Measurements from ENCODE around the gene NBDY. TPM values are rescaled to one million over a fixed set of nuclear protein-coding genes. Genes with fewer than 3 reads are reported as not detected.
"Not testable (repeated sequence)": the region's sequence is repeated elsewhere in the genome, so short reads cannot be mapped to it uniquely, and the experiment has no call there.

Gene NBDY
- total RNA-seq, 2 experiments from 2014 or later: 5.4 to 32.9 TPM

- CTCF ChIA-PET (ENCODE audit: unreplicated experiment): no interaction called here
- no TSS peak for BruUV-seq (replicated peaks)
- no peak for DNase-seq (ENCODE audit: low spot score)
- Histone ChIP-seq H3K36me3 (ENCODE audit: insufficient read depth, low read length) (peaks cover under 1% of the 10 kb centered on the region; the same call in 1 of the 2 replicates), H3K9me3 (ENCODE audit: low read length) (no peaks in the 10 kb centered on the region), H4K20me1 (ENCODE audit: insufficient read depth, low read length) (no peaks in the 10 kb centered on the region), H3K9me2 (ENCODE audit: insufficient read depth, low read length) (no peaks in the 10 kb centered on the region), H3K4me2 (ENCODE audit: low read length) (no peak overlapping the region), H3K79me2 (ENCODE audit: insufficient read depth, low read depth, low read length) (no peaks in the 10 kb centered on the region), H3K4me1 (ENCODE audit: insufficient read depth, low read length, poor library complexity, severe bottlenecking) (peaks cover 16% of the 10 kb centered on the region), H2AFZ (ENCODE audit: low read length) (no peak overlapping the region), H3K4me3 (ENCODE audit: low read depth, low read length, poor library complexity, severe bottlenecking) (no peak overlapping the region), H3K27ac (ENCODE audit: low read depth, low read length, poor library complexity, severe bottlenecking) (no peak overlapping the region)
- POLR2A ChIA-PET: no interaction called here
- intact Hi-C loops (cut with micrococcal nuclease; ENCODE audit: unreplicated experiment): no loop called here
- no peak for TF ChIP-seq EZH2phosphoT487 (IDR thresholded peaks at IDR 0.05; ENCODE audit: borderline replicate concordance, low read depth, low read length)
These were observed 75.0 kb downstream of the NBDY start for GRCh38 chrX:56803850-56804681.

GRCh38 chrX:56804867-56805266 lies 75.8 kb downstream of the NBDY start:
- CTCF ChIA-PET (ENCODE audit: unreplicated experiment): no interaction called here
- intact Hi-C loops (cut with micrococcal nuclease; ENCODE audit: unreplicated experiment): loop anchor here (5.0 kb wide), 1 partner anchor 172 kb away; no protein-coding TSS in a partner anchor

GRCh38 chrX:56805399-56805798 lies 76.4 kb downstream of the NBDY start:
- H3K4me3 ChIP-seq (ENCODE audit: low read depth, low read length, poor library complexity, severe bottlenecking): no peak overlapping the region
- no peak overlapping the region for H2AFZ ChIP-seq (ENCODE audit: low read length)
- no peaks in the 10 kb centered on the region for H4K20me1 ChIP-seq (ENCODE audit: insufficient read depth, low read length)
- H3K79me2 ChIP-seq (ENCODE audit: insufficient read depth, low read depth, low read length): no peaks in the 10 kb centered on the region
- intact Hi-C loops (cut with micrococcal nuclease; ENCODE audit: unreplicated experiment): loop anchor here (5.0 kb wide), 1 partner anchor 172 kb away; no protein-coding TSS in a partner anchor
- no peak overlapping the region for H3K4me2 ChIP-seq (ENCODE audit: low read length)
- no peaks in the 10 kb centered on the region; the same call in 1 of the 2 replicates for H3K36me3 ChIP-seq (ENCODE audit: insufficient read depth, low read length)
- no peaks in the 10 kb centered on the region for H3K9me3 ChIP-seq (ENCODE audit: low read length)
- H3K27ac ChIP-seq (ENCODE audit: low read depth, low read length, poor library complexity, severe bottlenecking): no peak overlapping the region
- no peak for TF ChIP-seq EZH2phosphoT487 (IDR thresholded peaks at IDR 0.05; ENCODE audit: borderline replicate concordance, low read depth, low read length)
- TF ChIP-seq CTCF (conservative IDR thresholded peaks at IDR 0.05; ENCODE audit: low read length): no peak
- DNase-seq (ENCODE audit: low spot score): no peak
- H3K9me2 ChIP-seq (ENCODE audit: insufficient read depth, low read length): no peaks in the 10 kb centered on the region
- ChIA-PET POLR2A (no interaction called here), CTCF (ENCODE audit: unreplicated experiment) (no interaction called here)
- peaks cover 11% of the 10 kb centered on the region for H3K4me1 ChIP-seq (ENCODE audit: insufficient read depth, low read length, poor library complexity, severe bottlenecking)
- BruUV-seq (replicated peaks): no TSS peak

More at GRCh38 chrX:56804867-56805266, 75.8 kb downstream of the NBDY start:
- Histone ChIP-seq H3K9me2 (ENCODE audit: insufficient read depth, low read length) (no peaks in the 10 kb centered on the region), H3K36me3 (ENCODE audit: insufficient read depth, low read length) (no peaks in the 10 kb centered on the region; the same call in 1 of the 2 replicates), H3K79me2 (ENCODE audit: insufficient read depth, low read depth, low read length) (no peaks in the 10 kb centered on the region), H3K9me3 (ENCODE audit: low read length) (no peaks in the 10 kb centered on the region), H3K4me1 (ENCODE audit: insufficient read depth, low read length, poor library complexity, severe bottlenecking) (peaks cover 16% of the 10 kb centered on the region), H4K20me1 (ENCODE audit: insufficient read depth, low read length) (no peaks in the 10 kb centered on the region), H3K4me3 (ENCODE audit: low read depth, low read length, poor library complexity, severe bottlenecking) (no peak overlapping the region), H3K27ac (ENCODE audit: low read depth, low read length, poor library complexity, severe bottlenecking) (no peak overlapping the region), H3K4me2 (ENCODE audit: low read length) (no peak overlapping the region), H2AFZ (ENCODE audit: low read length) (no peak overlapping the region)
- no peak for TF ChIP-seq EZH2phosphoT487 (IDR thresholded peaks at IDR 0.05; ENCODE audit: borderline replicate concordance, low read depth, low read length)
- TF ChIP-seq CTCF (conservative IDR thresholded peaks at IDR 0.05; ENCODE audit: low read length): no peak
- BruUV-seq (replicated peaks): no TSS peak
- no peak for DNase-seq (ENCODE audit: low spot score)
- POLR2A ChIA-PET: no interaction called here

GRCh38 chrX:56806176-56806575 lies 77.1 kb downstream of the NBDY start:
- BruUV-seq (replicated peaks); CTCF ChIA-PET (ENCODE audit: unreplicated experiment); H3K79me2 ChIP-seq (ENCODE audit: insufficient read depth, low read depth, low read length); H3K36me3 ChIP-seq (ENCODE audit: insufficient read depth, low read length); H3K27ac ChIP-seq (ENCODE audit: low read depth, low read length, poor library complexity, severe bottlenecking); H3K4me3 ChIP-seq (ENCODE audit: low read depth, low read length, poor library complexity, severe bottlenecking); H3K4me2 ChIP-seq (ENCODE audit: low read length); H3K4me1 ChIP-seq (ENCODE audit: insufficient read depth, low read length, poor library complexity, severe bottlenecking); H3K9me3 ChIP-seq (ENCODE audit: low read length); H3K9me2 ChIP-seq (ENCODE audit: insufficient read depth, low read length); H2AFZ ChIP-seq (ENCODE audit: low read length); H4K20me1 ChIP-seq (ENCODE audit: insufficient read depth, low read length); POLR2A ChIA-PET; DNase-seq (ENCODE audit: low spot score): not testable (repeated sequence)
- intact Hi-C loops (cut with micrococcal nuclease; ENCODE audit: unreplicated experiment): loop anchor here (5.0 kb wide), 1 partner anchor 171 kb away; no protein-coding TSS in a partner anchor
